Endothelial cell of umbilical vein (primary cell): ENCODE results near the gene SLC11A2.
"Not testable (repeated sequence)": the region's sequence is repeated elsewhere in the genome, so short reads cannot be mapped to it uniquely, and the experiment has no call there.

Experiments used
- EZH2 ChIP-seq: IDR thresholded peaks from 2 replicates; pipeline ENCODE4 v1.6.1; 2012; ENCODE audit warnings: borderline replicate concordance, low read depth, mild to moderate bottlenecking, moderate library complexity, low read length, inconsistent platforms; ENCODE audit not compliant: severe bottlenecking
- GATA2 ChIP-seq: IDR thresholded peaks from 2 replicates; pipeline ENCODE4 v1.7.0; 2011; ENCODE audit warnings: low read depth, mild to moderate bottlenecking, moderate library complexity, mixed read lengths, low read length; ENCODE audit not compliant: insufficient read length, insufficient read depth
- POLR2A ChIP-seq: IDR thresholded peaks from 2 replicates; pipeline ENCODE4 v1.6.1; 2012; ENCODE audit warnings: low read depth, mild to moderate bottlenecking, control low read depth, low read length
- POLR2AphosphoS5 ChIP-seq: IDR thresholded peaks from 2 replicates; pipeline ENCODE4 v1.6.1; 2012; ENCODE audit warnings: low read depth, mild to moderate bottlenecking, control low read depth, low read length, moderate library complexity; ENCODE audit not compliant: insufficient read depth
- TF ChIP-seq, protein P1 (sequence below), 2 donors: IDR thresholded peaks; 1 replicate in 1 of 2; 2 replicates in 1 of 2; pipeline ENCODE4 v1.5.1; 2011; ENCODE audit warnings: low read length in 2 of 2, mild to moderate bottlenecking in 2 of 2, moderate library complexity in 2 of 2, control low read depth in 1 of 2, inconsistent platforms in 1 of 2, low read depth in 1 of 2; ENCODE audit not compliant: insufficient read depth in 1 of 2; ENCODE audit errors: extremely low read depth in 1 of 2
- TF ChIP-seq, protein P2 (sequence below): IDR thresholded peaks from 2 replicates; pipeline ENCODE4 v1.6.1; 2011; ENCODE audit not compliant: insufficient read depth, insufficient read length

DNA sequence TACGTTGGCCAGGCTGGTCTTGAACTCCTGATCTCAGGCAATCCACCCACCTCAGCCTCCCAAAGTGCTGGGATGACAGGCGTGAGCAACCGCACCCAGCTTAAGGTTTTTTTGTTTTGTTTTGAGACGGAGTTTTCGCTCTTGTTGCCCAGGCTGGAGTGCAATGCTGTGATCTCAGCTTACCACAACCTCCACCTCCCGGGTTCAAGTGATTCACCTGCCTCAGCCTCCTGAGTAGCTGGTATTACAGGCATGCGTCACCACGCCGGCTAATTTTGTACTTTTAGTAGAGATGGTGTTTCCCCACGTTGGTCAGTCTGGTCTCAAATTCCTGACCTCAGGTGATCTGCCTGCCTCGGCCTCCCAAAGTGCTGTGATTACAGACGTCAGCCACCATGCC, 95.7 kb downstream of the SLC11A2 start:
- TF ChIP-seq POLR2A, GATA2, EZH2, POLR2AphosphoS5: not testable (repeated sequence)
- TF ChIP-seq, protein P1, sequence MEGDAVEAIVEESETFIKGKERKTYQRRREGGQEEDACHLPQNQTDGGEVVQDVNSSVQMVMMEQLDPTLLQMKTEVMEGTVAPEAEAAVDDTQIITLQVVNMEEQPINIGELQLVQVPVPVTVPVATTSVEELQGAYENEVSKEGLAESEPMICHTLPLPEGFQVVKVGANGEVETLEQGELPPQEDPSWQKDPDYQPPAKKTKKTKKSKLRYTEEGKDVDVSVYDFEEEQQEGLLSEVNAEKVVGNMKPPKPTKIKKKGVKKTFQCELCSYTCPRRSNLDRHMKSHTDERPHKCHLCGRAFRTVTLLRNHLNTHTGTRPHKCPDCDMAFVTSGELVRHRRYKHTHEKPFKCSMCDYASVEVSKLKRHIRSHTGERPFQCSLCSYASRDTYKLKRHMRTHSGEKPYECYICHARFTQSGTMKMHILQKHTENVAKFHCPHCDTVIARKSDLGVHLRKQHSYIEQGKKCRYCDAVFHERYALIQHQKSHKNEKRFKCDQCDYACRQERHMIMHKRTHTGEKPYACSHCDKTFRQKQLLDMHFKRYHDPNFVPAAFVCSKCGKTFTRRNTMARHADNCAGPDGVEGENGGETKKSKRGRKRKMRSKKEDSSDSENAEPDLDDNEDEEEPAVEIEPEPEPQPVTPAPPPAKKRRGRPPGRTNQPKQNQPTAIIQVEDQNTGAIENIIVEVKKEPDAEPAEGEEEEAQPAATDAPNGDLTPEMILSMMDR (IDR thresholded peaks at IDR 0.05; ENCODE audit: extremely low read depth in 1 of 2, insufficient read depth in 1 of 2, low read depth in 1 of 2, low read length in 2 of 2): not testable (repeated sequence)
- TF ChIP-seq, protein P2, sequence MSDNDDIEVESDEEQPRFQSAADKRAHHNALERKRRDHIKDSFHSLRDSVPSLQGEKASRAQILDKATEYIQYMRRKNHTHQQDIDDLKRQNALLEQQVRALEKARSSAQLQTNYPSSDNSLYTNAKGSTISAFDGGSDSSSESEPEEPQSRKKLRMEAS: not testable (repeated sequence)
